ENCODE results near the gene TRPC6.

DNA sequence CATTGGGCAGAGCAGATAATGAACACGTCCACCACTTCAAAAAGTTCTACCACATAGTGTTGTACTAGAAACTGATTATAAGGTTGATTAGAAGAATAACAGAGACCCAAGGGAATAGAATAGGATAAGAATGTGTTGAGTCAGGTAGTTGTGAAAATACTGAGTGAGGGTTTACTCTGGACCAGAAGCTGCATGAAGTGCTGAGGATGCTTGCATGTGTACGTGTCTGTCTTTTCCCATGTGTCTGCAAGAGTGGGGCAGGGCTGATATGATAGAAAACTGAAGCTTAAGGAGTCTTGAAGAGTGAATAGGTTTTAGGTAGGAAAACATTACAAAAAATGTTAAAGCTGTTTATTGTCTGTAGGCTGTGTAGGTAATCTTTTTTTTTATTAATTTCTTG, 20.6 kb downstream of the TRPC6 start:
- TF ChIP-seq, protein P1, sequence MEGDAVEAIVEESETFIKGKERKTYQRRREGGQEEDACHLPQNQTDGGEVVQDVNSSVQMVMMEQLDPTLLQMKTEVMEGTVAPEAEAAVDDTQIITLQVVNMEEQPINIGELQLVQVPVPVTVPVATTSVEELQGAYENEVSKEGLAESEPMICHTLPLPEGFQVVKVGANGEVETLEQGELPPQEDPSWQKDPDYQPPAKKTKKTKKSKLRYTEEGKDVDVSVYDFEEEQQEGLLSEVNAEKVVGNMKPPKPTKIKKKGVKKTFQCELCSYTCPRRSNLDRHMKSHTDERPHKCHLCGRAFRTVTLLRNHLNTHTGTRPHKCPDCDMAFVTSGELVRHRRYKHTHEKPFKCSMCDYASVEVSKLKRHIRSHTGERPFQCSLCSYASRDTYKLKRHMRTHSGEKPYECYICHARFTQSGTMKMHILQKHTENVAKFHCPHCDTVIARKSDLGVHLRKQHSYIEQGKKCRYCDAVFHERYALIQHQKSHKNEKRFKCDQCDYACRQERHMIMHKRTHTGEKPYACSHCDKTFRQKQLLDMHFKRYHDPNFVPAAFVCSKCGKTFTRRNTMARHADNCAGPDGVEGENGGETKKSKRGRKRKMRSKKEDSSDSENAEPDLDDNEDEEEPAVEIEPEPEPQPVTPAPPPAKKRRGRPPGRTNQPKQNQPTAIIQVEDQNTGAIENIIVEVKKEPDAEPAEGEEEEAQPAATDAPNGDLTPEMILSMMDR (IDR thresholded peaks at IDR 0.05) = no peak
- TF ChIP-seq POLR2A (IDR thresholded peaks at IDR 0.05) = no peak
